ENCODE results near the gene GPR25. TPM values are rescaled to one million over a fixed set of nuclear protein-coding genes. Genes with fewer than 3 reads are reported as not detected.
"Not testable (repeated sequence)": the region's sequence is repeated elsewhere in the genome, so short reads cannot be mapped to it uniquely, and the experiment has no call there.

GPR25 gene
- total and polyA plus RNA-seq, 3 experiments from 2014 or later = 0.18 to 34.0 (median 0.44) TPM

- Mint-ChIP-seq H3K9me3 (no peaks in the 10 kb centered on the region), H3K27me3 (peaks cover 9 to 12% of the 10 kb centered on the region in 2 donors), H3K27ac (no peak overlapping the region)
Measured at GRCh38 chr1:200909757-200910239, 37.0 kb downstream of the GPR25 start.

GRCh38 chr1:200911361-200911760 lies 38.6 kb downstream of the GPR25 start:
- Mint-ChIP-seq H3K36me3 (no peaks in the 10 kb centered on the region), H3K4me3 (no peak overlapping the region), H3K4me1 (peaks cover 5 to 15% (median 13%) of the 10 kb centered on the region in 3 donors), H3K27ac (no peak overlapping the region), H3K27me3 (peaks cover 9 to 12% of the 10 kb centered on the region in 2 donors), H3K9me3 (no peaks in the 10 kb centered on the region)
- Histone ChIP-seq H3K27me3 (ENCODE audit: insufficient read depth, low read length, poor library complexity, severe bottlenecking) (no peaks in the 10 kb centered on the region), H3K4me1 (ENCODE audit: insufficient read depth, low read length) (no peaks in the 10 kb centered on the region), H3K27ac (ENCODE audit: low read depth, low read length) (no peak overlapping the region), H3K9me3 (ENCODE audit: low read length) (no peaks in the 10 kb centered on the region), H3K4me3 (ENCODE audit: low read length) (no peak overlapping the region), H3K36me3 (ENCODE audit: insufficient read depth, low read length) (no peaks in the 10 kb centered on the region)
- no peak for DNase-seq
- ChIA-PET CTCF (no interaction called here), POLR2A (no interaction called here)

More at GRCh38 chr1:200909757-200910239, 37.0 kb downstream of the GPR25 start:
- peaks cover 14% of the 10 kb centered on the region for H3K4me1 ChIP-seq (ENCODE audit: insufficient read depth, low read length)
- H3K27me3 ChIP-seq (ENCODE audit: insufficient read depth, low read length, poor library complexity, severe bottlenecking) = no peaks in the 10 kb centered on the region
- no peak overlapping the region for H3K4me3 ChIP-seq (ENCODE audit: low read length)
- no peaks in the 10 kb centered on the region for H3K36me3 Mint-ChIP-seq
- POLR2A ChIA-PET = no interaction called here
- no peak overlapping the region for H3K4me3 Mint-ChIP-seq
- H3K9me3 ChIP-seq (ENCODE audit: low read length) = no peaks in the 10 kb centered on the region
- CTCF ChIA-PET = no interaction called here
- DNase-seq = no peak
- H3K4me1 Mint-ChIP-seq = peaks cover 16 to 28% (median 25%) of the 10 kb centered on the region in 3 donors
- no peak overlapping the region for H3K27ac ChIP-seq (ENCODE audit: low read depth, low read length)
- H3K36me3 ChIP-seq (ENCODE audit: insufficient read depth, low read length) = no peaks in the 10 kb centered on the region

GRCh38 chr1:200911936-200912335 lies 39.2 kb downstream of the GPR25 start:
- CTCF ChIA-PET; H3K36me3 ChIP-seq (ENCODE audit: insufficient read depth, low read length); H3K36me3 Mint-ChIP-seq; H3K4me3 Mint-ChIP-seq; H3K4me1 ChIP-seq (ENCODE audit: insufficient read depth, low read length); H3K27ac Mint-ChIP-seq; H3K4me1 Mint-ChIP-seq; H3K9me3 Mint-ChIP-seq; H3K4me3 ChIP-seq (ENCODE audit: low read length); DNase-seq; POLR2A ChIA-PET; H3K9me3 ChIP-seq (ENCODE audit: low read length); H3K27ac ChIP-seq (ENCODE audit: low read depth, low read length); H3K27me3 ChIP-seq (ENCODE audit: insufficient read depth, low read length, poor library complexity, severe bottlenecking): not testable (repeated sequence)
- H3K27me3 Mint-ChIP-seq = peaks cover 9 to 12% of the 10 kb centered on the region in 2 donors

DNA sequence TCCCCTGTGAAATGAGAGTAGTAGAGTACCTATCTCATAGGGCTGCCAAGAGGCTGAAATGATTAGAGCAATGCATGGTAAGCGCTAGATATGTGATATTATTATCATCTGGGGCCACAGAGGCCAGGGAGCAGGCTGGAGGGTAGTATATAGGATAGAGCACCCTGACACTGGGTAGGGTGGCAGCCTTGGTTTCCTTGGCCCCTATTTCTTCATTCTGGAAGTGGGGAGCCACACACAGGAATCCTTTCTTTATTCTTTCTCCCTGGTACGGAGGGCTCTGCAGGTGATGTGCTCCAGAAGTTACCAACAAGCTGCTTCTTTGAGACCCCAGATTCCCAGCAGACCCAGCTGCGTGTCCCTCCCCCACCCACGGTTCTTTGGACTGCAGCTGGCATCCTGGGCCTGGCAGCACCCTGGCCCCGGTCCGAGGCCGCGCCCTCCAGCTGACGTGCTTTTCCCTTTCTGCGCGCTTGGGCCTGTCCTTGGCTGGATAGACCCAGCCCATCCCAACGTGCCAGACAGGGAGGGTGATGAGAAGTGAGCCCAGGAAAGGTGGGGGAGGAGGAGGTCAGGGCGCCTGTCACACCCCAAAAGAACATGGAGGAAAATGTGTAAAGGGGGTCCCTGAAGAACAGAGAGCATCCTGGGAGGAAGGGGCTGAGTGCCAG lies 40.1 kb downstream of the GPR25 start:
- DNase-seq = no peak
- Histone ChIP-seq H3K36me3 (ENCODE audit: insufficient read depth, low read length) (no peaks in the 10 kb centered on the region), H3K27ac (ENCODE audit: low read depth, low read length) (no peak overlapping the region), H3K9me3 (ENCODE audit: low read length) (no peaks in the 10 kb centered on the region), H3K27me3 (ENCODE audit: insufficient read depth, low read length, poor library complexity, severe bottlenecking) (no peaks in the 10 kb centered on the region), H3K4me1 (ENCODE audit: insufficient read depth, low read length) (no peaks in the 10 kb centered on the region), H3K4me3 (ENCODE audit: low read length) (no peak overlapping the region)
- peaks cover 6 to 11% of the 10 kb centered on the region in 2 donors for H3K27me3 Mint-ChIP-seq
- H3K4me1 Mint-ChIP-seq = peaks cover 3 to 6% (median 4%) of the 10 kb centered on the region in 3 donors
- H3K27ac Mint-ChIP-seq = no peak overlapping the region
- no peak overlapping the region for H3K4me3 Mint-ChIP-seq
- no peaks in the 10 kb centered on the region for H3K9me3 Mint-ChIP-seq
- POLR2A ChIA-PET = no interaction called here
- H3K36me3 Mint-ChIP-seq = no peaks in the 10 kb centered on the region
- CTCF ChIA-PET = interaction anchor here (1.2 kb wide), 1 partner anchor 15 kb away, joined by 3 read pairs; no protein-coding TSS in a partner anchor

DNA sequence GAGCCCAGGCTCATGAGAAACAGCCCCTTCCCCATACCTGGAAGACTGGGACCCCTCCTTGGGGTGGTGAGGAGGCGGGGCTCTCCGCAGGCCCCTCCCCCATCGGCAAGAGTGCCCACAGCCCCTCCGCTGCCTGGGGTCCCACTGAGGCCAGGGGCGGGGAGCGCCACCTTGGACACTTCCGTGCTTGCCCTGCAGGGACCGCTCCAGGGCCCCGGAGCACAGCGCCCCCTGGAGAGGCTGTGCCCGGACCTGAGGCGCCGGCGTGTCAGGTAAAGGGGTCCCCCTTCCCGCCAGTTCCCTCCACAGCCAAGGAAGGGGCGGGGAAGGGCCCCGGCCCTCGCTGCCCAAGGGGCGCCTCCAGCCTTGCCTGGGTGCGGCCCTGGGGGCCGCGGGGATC lies 43.4 kb downstream of the GPR25 start:
- Mint-ChIP-seq H3K36me3 (no peaks in the 10 kb centered on the region), H3K27ac (no peak overlapping the region), H3K4me1 (no peaks in the 10 kb centered on the region), H3K9me3 (no peaks in the 10 kb centered on the region), H3K27me3 (peaks cover 4 to 6% of the 10 kb centered on the region in 2 donors), H3K4me3 (no peak overlapping the region)
- Histone ChIP-seq H3K9me3 (ENCODE audit: low read length) (no peaks in the 10 kb centered on the region), H3K27me3 (ENCODE audit: insufficient read depth, low read length, poor library complexity, severe bottlenecking) (no peaks in the 10 kb centered on the region), H3K4me1 (ENCODE audit: insufficient read depth, low read length) (no peaks in the 10 kb centered on the region), H3K4me3 (ENCODE audit: low read length) (no peak overlapping the region), H3K27ac (ENCODE audit: low read depth, low read length) (no peak overlapping the region), H3K36me3 (ENCODE audit: insufficient read depth, low read length) (no peaks in the 10 kb centered on the region)
- CTCF ChIA-PET = no interaction called here
- POLR2A ChIA-PET = interaction anchor here (0.7 kb wide), 1 partner anchor 621 kb away, joined by 4 read pairs; no protein-coding TSS in a partner anchor
- no peak for DNase-seq

DNA sequence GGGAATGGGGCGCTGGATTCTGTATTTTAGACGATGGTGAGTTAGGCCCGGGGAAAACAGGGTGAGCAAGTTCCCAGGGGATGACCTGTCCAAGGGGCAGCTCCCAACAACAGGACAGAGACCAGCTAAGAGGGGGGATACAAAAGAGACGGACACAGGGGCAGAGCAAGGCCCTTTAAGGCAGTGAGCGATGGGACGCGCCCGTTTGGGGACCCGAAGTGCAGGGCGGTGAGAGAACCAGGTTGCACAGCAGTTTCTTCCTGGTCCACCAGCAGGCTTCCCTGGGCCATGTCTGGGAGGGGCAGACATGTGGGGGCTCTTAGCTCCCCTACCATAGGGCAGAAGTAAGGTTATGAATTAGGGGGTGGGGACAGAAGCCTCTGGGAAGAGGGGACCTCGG lies 43.9 kb downstream of the GPR25 start:
- POLR2A ChIA-PET = no interaction called here
- H3K27ac Mint-ChIP-seq = peak overlapping the region in 1 of 8 donors; percentile 80
- no peaks in the 10 kb centered on the region for H3K36me3 Mint-ChIP-seq
- no peak for DNase-seq
- Histone ChIP-seq H3K4me3 (ENCODE audit: low read length) (no peak overlapping the region), H3K4me1 (ENCODE audit: insufficient read depth, low read length) (no peaks in the 10 kb centered on the region), H3K9me3 (ENCODE audit: low read length) (no peaks in the 10 kb centered on the region), H3K36me3 (ENCODE audit: insufficient read depth, low read length) (no peaks in the 10 kb centered on the region), H3K27ac (ENCODE audit: low read depth, low read length) (no peak overlapping the region), H3K27me3 (ENCODE audit: insufficient read depth, low read length, poor library complexity, severe bottlenecking) (no peaks in the 10 kb centered on the region)
- no peaks in the 10 kb centered on the region for H3K9me3 Mint-ChIP-seq
- no peak overlapping the region for H3K4me3 Mint-ChIP-seq
- H3K4me1 Mint-ChIP-seq = no peaks in the 10 kb centered on the region
- CTCF ChIA-PET = no interaction called here
- H3K27me3 Mint-ChIP-seq = peaks cover 4 to 6% of the 10 kb centered on the region in 2 donors

DNA sequence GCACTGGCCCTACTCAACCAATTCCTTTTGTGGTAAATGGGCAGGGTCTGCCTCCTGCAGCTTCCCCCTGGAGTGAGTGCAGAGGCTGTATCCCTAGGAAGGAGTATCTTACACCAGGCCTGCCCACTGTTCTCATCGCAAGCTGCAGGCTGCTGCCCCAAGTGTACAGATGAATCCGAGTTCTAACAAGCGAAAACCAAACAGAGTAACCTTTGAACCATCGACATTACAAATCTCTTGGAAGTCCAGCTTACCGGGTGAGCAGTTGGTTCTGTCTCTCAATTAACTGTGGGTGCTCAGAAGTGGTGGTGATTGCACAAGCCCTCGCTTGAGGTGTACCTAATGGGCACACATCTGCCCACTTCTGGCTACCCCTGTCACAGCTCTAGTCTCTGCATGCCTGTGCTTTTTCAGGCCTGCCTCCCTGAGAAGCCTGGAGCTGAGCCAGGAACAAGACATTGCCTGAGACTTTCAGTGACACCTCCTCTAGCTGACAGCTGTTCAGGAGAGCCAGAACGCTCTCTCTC lies 44.6 kb downstream of the GPR25 start:
- H3K4me3 ChIP-seq (ENCODE audit: low read length) = no peak overlapping the region
- H3K27me3 Mint-ChIP-seq = peaks cover 4 to 6% of the 10 kb centered on the region in 2 donors

GRCh38 chr1:200918006-200918405 lies 45.2 kb downstream of the GPR25 start:
- H3K4me1 ChIP-seq (ENCODE audit: insufficient read depth, low read length) = no peaks in the 10 kb centered on the region
- no peaks in the 10 kb centered on the region for H3K4me1 Mint-ChIP-seq
- no peaks in the 10 kb centered on the region for H3K36me3 Mint-ChIP-seq
- ChIA-PET POLR2A (no interaction called here), CTCF (no interaction called here)
- no peak overlapping the region for H3K27ac Mint-ChIP-seq
- H3K36me3 ChIP-seq (ENCODE audit: insufficient read depth, low read length) = no peaks in the 10 kb centered on the region
- DNase-seq = no peak
- no peaks in the 10 kb centered on the region for H3K9me3 Mint-ChIP-seq
- peaks cover 0 to 6% of the 10 kb centered on the region in 2 donors for H3K27me3 Mint-ChIP-seq
- H3K27me3 ChIP-seq (ENCODE audit: insufficient read depth, low read length, poor library complexity, severe bottlenecking) = no peaks in the 10 kb centered on the region
- no peaks in the 10 kb centered on the region for H3K9me3 ChIP-seq (ENCODE audit: low read length)
- no peak overlapping the region for H3K27ac ChIP-seq (ENCODE audit: low read depth, low read length)
- H3K4me3 ChIP-seq (ENCODE audit: low read length) = no peak overlapping the region
- H3K4me3 Mint-ChIP-seq = no peak overlapping the region

More for the DNA sequence above, 44.6 kb downstream of the GPR25 start:
- no peaks in the 10 kb centered on the region for H3K9me3 ChIP-seq (ENCODE audit: low read length)
- H3K36me3 ChIP-seq (ENCODE audit: insufficient read depth, low read length) = no peaks in the 10 kb centered on the region
- ChIA-PET POLR2A (no interaction called here), CTCF (no interaction called here)
- no peak overlapping the region for H3K27ac ChIP-seq (ENCODE audit: low read depth, low read length)
- H3K9me3 Mint-ChIP-seq = no peaks in the 10 kb centered on the region
- no peaks in the 10 kb centered on the region for H3K27me3 ChIP-seq (ENCODE audit: insufficient read depth, low read length, poor library complexity, severe bottlenecking)
- H3K36me3 Mint-ChIP-seq = no peaks in the 10 kb centered on the region
- DNase-seq = no peak
- no peak overlapping the region for H3K27ac Mint-ChIP-seq
- H3K4me1 Mint-ChIP-seq = no peaks in the 10 kb centered on the region
- H3K4me3 Mint-ChIP-seq = no peak overlapping the region
- no peaks in the 10 kb centered on the region for H3K4me1 ChIP-seq (ENCODE audit: insufficient read depth, low read length)

All from CD8-positive, alpha-beta memory T cell (primary cell).